NCI-H2029 (cell line): ENCODE measurements around the gene VGLL4.

Source experiments
- DNase-seq: peaks from one replicate; lab custom pipeline; 2025; lab: John Stamatoyannopoulos, UW

VGLL4 gene

GRCh38 chr3:11548721-11549131 lies 95.0 kb downstream of the VGLL4 start:
- DNase-seq: no peak

GRCh38 chr3:11547498-11547897 lies 96.2 kb downstream of the VGLL4 start:
- DNase-seq: no peak

GRCh38 chr3:11546657-11547302 lies 96.9 kb downstream of the VGLL4 start:
- no peak for DNase-seq

GRCh38 chr3:11545186-11545851 lies 98.4 kb downstream of the VGLL4 start:
- no peak for DNase-seq

DNA sequence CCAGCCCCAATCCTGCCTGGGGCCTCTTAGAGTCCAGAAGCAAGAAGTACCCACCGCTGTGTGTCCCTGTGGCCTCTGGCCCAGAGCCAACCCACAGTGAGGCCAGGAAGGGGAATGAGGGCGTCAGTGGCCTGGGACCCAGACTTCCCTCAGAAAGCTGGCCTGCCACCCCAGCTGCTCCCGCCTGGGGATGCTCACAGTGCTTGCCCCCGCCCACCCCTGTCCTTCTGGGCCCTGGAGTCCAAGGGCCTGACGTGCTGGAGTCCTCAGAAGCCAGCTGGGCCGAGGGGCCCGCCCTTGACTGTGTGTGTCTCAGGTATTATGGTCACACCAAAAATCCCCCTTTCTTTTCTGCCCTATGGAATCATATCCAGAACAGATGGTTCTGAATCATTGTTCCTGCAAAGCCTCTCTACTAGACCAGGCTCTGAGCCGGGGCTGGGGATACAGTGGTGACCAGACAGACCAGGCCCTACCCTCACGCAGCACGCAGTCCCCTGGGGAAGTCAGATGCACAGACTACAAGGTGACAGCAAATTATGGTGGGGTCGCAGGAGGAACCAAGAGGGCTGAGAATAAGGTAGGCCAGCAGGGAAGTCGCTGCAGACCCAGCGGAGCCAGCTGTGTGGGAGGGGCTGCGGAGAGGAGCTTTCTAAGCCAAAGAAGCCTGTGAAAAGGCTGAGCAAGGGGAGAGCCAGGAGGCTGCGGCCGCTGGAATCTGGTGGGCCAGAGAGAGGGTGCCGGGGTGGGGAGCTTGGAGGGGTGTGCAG lies 99.1 kb downstream of the VGLL4 start:
- DNase-seq: no peak

DNA sequence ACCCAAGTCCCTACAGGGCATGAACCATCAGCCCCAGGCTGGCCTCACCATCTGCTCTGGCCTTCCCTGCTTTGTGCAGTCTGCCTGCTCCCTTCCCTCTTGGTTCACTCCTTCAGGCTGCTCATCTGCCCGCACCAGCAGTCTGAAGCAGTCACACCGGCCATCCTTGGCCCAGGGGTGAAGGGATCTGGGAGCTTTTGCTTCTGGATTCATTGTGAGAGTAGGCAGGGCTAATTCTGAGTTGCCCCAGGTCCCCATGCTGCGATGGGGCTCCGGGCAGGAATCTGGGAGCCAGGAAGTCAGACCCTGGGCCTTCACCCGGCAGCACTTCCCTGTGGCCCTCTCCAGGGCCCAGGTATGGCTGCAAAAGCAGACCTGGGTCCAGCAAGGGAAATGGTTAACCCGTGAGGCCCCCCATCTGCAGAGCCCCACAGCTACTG lies 99.7 kb downstream of the VGLL4 start:
- DNase-seq: no peak

DNA sequence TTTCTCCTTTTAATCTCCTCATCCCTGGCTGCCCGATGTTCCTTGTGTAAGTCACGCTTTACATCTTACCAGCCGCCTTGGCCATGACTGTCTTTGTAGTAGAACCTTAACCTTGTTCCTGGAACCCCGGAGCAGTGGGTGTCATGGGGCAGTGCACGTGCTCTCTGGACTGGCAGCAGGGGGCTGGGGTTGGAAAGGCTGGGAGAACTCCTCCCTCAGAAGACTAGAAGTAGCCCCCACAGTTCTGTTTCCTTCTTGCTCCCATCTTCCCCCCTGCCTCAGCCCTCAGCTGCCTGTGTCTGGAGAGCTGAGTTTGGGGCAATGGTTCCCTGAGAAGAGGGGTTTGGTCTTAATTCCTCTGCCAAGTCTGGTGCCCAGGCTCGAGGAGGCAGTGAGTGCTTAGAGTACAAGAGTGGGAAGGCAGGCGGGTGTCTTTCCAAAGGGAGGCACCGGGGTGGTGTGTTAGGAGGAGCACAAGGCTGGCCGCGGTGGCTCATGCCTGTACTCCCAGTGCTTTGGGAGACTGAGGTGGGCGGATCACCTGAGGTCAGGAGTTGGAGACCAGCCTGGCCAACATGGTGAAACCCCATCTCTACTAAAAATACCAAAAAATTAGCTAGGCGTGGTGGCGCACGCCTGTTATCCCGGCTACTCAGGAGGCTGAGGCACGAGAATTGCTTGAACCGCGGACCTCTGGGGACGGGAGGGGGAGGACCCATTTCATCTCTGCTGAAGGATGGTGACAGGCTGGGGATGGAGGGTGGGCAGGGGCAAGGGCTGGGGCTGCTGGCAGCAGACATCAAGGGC lies 100.4 kb downstream of the VGLL4 start:
- DNase-seq: no peak

DNA sequence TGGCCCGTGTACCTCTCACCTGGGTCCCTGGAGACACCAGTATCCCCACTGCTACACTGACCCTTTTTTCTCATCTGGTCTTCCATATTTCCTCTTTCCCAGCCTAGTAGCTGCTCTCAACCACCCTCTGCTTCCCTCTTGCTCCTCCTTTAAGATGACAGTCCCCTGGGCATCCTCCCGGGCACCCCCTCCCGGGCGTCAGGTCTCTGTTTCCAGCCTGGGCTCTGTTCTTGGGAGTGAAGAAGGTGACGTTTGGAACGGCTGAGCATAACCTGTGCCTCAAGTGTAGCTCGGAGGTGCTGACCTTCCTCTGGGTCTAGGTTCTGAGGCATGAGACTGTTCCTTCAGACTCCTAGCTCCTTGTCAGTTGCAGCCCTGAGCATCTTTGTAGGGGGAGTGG lies 101.2 kb downstream of the VGLL4 start:
- DNase-seq: no peak

- no peak for DNase-seq
These were observed 102.1 kb downstream of the VGLL4 start for GRCh38 chr3:11541321-11542303.

DNA sequence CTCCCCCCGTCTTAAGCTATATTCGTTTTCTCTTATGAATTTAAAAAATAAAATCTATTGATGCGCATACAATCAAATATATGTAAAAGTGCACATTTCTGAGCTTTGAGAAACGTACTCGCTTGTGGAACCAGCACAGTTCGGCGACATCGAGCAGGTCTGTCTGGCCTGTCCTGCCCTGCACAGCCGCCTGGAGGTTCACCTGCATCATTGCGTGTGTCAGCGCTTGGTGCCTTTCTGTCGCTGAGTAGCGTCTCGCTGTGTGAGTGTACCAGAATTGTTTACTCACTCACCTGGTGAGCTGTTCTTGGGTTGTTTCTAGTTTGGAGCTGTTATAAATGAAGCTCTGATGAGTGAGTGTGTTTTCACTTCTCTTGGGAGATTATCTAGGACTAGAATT lies 104.0 kb downstream of the VGLL4 start:
- no peak for DNase-seq

DNA sequence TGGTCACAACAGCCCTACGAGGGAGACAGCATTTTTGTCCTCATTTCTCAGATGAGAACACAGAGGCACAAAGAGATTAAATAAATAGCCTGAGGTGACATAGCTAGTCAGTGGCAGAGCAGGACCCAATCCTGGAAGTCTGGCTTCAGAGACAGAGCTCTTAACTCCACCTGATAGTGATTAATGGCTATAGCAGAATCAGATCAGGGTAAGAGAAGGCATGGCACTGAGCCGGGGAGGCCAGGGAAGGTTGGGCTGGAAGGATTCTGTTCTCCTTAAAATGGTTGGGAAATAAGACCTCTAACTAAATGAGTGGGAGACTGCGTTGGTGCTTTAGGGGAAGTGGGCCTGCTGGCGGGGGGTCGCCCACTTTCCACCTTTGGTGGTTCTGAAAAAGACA lies 104.5 kb downstream of the VGLL4 start:
- no peak for DNase-seq

GRCh38 chr3:11538581-11538980 lies 105.1 kb downstream of the VGLL4 start:
- DNase-seq: no peak

DNA sequence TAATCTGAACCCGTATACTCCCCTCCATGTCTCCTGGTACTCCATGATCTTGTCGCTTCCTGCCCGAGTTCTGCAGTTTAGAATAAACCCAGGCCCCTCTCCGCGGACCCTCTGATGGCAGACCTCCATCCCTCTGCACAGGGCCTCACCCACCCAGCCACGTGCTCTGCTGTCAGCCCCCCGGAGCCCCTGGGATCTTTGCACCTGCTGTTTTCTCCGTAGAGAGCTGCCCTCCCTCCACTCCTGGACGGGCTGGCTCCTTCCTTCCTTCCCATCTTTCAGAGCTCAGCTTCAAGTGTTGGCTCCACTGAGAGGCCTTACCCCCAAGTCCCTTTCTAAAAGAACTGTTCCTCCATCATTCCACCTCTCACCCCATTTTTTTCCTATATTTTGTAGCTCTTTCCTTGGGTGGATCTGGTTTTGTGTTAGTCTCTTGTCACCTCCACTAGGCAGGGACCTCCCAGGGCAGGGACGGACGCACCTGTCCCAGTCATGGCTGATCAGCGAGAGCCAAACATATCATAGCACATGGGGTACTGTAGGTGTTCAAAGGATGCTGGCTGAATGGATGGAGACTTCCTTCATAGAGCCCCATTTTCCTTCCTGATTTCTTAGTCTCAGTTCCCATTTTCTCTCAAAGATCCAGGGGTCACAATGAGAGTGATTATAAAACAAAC lies 106.6 kb downstream of the VGLL4 start:
- no peak for DNase-seq

DNA sequence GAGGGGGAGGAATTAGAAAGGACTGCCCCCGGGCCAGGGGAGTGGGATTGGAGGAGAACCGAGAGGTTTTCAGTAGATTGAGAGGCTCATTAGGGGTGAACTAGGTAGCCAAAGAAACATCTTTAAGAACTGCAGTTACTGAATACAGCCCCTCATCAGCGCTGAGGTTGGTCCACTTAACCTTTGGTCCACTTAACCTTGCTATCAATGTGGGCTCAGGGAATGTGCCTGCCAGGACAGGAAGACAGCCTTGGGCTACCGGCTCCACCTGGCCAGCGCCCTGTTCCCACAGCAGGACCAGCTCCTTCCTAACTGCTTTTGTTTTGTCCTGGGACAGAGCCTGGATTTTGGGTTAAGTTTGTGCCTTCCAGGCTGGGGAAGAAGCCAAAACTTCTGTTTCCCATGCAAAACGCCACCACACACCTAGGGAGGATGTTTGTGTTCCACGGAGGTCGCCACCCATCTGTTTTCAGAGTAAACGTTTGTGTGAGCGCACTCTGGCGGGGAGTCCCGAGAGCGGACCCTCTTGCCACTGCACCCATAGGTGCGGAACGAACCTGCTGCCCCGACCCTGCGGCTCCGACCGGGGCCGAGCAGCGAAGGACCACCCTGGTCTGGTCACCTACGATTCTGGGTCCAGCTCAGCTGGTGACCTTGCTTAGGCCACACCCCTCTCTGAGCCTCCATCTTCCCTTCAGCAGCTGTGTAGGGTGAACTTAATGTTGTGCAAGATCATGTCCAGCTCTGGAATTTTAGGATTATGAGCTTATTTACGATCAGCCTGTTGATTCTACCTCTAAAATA lies 107.4 kb downstream of the VGLL4 start:
- no peak for DNase-seq

DNA sequence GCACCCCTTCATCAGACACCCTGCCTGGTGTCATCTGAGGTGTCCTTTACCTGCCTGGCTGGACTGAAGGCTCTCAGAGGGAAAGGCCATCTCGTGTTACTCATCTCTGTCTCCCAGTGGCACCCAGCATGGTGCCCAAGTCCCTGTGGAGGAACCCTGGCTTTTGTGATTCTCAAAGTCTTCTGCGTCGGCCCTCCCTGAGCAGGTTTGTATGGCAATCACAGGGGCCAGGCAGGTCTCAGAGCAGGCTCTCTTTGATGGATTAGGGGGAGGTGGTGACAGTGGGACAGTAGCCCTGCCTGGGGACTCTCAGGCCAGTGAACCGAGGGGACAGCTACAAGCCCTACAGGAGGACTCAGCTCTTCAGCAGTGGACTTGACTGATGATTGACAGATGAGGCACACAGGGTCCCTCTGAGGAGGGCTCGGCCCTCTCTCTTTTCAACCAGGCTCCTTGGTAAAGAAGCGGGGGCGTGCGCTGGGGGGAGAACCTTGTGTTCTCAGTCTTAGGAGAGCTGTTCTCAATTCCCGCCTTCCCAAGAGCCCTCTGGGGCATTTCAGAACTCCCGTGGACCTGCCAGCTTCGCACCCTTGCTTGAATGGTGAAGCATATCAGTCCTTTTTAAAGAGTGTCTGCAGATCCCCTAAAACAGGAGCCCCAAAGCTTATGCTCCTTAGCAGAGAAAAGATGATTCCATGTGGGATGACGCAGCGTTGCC lies 108.3 kb downstream of the VGLL4 start:
- no peak for DNase-seq

GRCh38 chr3:11534793-11535101 lies 109.0 kb downstream of the VGLL4 start:
- DNase-seq: no peak

GRCh38 chr3:11534011-11534792 lies 109.5 kb downstream of the VGLL4 start:
- DNase-seq: no peak

DNA sequence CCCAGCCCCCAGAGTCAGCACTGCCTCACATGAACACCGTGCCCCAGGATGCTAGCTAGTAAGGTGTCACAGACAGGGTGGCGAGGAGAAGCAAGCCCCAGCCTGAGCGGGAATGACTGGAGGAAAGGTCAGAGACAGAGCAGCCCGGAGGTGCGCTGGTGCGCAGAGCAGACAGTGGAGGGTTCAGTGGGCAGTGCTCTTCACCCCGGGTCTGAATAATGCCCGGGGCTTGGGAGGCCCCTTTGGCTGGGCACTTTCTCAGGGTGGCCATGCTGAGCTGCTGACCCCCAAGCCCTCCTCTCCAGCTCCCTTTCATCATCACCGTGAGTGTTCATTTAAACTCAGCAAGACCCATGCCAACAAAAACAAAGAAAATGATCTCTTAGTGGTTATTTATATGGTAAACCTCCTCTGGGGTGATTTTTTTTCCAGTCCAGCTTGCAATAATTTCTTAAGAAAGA lies 110.8 kb downstream of the VGLL4 start:
- DNase-seq: no peak
